Measurements from ENCODE around the gene ZMYND8.
"Not testable (repeated sequence)": the region's sequence is repeated elsewhere in the genome, so short reads cannot be mapped to it uniquely, and the experiment has no call there.

DNA sequence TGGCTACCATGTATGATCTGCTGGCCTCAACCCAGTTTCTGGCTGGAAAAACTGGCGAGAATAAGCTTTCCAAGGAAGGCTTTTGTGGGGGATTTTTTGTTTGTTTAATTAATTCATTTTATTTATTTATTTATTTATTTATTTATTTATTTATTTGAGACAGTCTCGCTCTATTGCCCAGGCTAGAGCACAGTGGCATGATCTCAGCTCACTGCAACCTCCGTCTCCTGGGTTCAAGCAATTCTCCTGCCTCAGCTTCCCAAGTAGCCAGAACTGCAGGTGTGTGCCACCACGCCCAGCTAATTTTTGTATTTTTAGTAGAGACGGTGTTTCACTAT lies 79.0 kb downstream of the ZMYND8 start:
- TF ChIP-seq, protein P1, sequence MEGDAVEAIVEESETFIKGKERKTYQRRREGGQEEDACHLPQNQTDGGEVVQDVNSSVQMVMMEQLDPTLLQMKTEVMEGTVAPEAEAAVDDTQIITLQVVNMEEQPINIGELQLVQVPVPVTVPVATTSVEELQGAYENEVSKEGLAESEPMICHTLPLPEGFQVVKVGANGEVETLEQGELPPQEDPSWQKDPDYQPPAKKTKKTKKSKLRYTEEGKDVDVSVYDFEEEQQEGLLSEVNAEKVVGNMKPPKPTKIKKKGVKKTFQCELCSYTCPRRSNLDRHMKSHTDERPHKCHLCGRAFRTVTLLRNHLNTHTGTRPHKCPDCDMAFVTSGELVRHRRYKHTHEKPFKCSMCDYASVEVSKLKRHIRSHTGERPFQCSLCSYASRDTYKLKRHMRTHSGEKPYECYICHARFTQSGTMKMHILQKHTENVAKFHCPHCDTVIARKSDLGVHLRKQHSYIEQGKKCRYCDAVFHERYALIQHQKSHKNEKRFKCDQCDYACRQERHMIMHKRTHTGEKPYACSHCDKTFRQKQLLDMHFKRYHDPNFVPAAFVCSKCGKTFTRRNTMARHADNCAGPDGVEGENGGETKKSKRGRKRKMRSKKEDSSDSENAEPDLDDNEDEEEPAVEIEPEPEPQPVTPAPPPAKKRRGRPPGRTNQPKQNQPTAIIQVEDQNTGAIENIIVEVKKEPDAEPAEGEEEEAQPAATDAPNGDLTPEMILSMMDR (IDR thresholded peaks at IDR 0.05; ENCODE audit: borderline replicate concordance, extremely low read depth, low read length, poor library complexity, severe bottlenecking): not testable (repeated sequence)
- not testable (repeated sequence) for TF ChIP-seq EZH2 (IDR thresholded peaks at IDR 0.05; ENCODE audit: borderline replicate concordance, low read depth, low read length, severe bottlenecking)

All from DND-41 (cell line).